SH-SY5Y (cell line): ENCODE measurements around the gene CNTFR.

Source experiments
- GATA2 ChIP-seq: IDR thresholded peaks from 2 replicates; pipeline ENCODE4 v1.6.1; 2011; ENCODE audit warnings: mild to moderate bottlenecking, low read depth, low read length
- GATA3 ChIP-seq: IDR thresholded peaks from 2 replicates; pipeline ENCODE4 v1.6.1; 2011; ENCODE audit warnings: low read depth, mild to moderate bottlenecking, low read length, moderate library complexity

- TF ChIP-seq GATA2 (no peak), GATA3 (no peak)
These were observed 4.7 kb upstream of the CNTFR start for GRCh38 chr9:34594177-34594576.
